ENCODE results near the gene PTPRN. TPM values are rescaled to one million over a fixed set of nuclear protein-coding genes. Genes with fewer than 3 reads are reported as not detected.

Gene PTPRN
- total and polyA plus RNA-seq, 8 donors, result 0.17 to 1.4 (median 0.79) TPM; not detected in 1

DNA sequence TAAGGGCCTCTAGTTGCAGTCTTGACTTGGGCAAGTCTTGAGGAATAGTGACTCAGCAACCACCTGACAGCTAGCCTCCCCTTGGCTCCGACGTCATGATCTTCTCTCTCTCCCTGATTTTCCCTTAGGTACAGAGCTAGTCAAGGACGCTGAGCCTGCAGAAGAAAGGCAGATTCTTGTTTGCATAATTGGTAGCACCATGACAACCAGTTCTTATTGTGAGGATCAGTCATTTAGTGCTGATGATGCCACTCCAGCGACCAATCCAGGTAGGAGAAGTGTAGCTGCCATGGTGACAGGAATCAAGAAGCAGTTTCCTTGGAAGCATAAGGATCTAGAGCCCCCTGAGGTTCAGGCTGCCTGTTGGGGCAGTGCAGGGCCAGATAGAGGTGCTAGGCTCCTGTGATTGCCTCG, 26.2 kb upstream of the PTPRN start:
- H3K27ac ChIP-seq, result no peak overlapping the region
- no peak for ATAC-seq
- no peak for DNase-seq
- H3K36me3 ChIP-seq, result no peaks in the 10 kb centered on the region
- intact Hi-C loops (cut with DNase I), result no loop called here
- peaks cover 20 to 74% of the 10 kb centered on the region in 2 donors for H3K27me3 ChIP-seq
- H3K4me3 ChIP-seq, result no peak overlapping the region
- H3K9me3 ChIP-seq, result no peaks in the 10 kb centered on the region
- H3K4me1 ChIP-seq, result no peaks in the 10 kb centered on the region
- TF ChIP-seq, protein P1, sequence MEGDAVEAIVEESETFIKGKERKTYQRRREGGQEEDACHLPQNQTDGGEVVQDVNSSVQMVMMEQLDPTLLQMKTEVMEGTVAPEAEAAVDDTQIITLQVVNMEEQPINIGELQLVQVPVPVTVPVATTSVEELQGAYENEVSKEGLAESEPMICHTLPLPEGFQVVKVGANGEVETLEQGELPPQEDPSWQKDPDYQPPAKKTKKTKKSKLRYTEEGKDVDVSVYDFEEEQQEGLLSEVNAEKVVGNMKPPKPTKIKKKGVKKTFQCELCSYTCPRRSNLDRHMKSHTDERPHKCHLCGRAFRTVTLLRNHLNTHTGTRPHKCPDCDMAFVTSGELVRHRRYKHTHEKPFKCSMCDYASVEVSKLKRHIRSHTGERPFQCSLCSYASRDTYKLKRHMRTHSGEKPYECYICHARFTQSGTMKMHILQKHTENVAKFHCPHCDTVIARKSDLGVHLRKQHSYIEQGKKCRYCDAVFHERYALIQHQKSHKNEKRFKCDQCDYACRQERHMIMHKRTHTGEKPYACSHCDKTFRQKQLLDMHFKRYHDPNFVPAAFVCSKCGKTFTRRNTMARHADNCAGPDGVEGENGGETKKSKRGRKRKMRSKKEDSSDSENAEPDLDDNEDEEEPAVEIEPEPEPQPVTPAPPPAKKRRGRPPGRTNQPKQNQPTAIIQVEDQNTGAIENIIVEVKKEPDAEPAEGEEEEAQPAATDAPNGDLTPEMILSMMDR (IDR thresholded peaks at IDR 0.05), result no peak

DNA sequence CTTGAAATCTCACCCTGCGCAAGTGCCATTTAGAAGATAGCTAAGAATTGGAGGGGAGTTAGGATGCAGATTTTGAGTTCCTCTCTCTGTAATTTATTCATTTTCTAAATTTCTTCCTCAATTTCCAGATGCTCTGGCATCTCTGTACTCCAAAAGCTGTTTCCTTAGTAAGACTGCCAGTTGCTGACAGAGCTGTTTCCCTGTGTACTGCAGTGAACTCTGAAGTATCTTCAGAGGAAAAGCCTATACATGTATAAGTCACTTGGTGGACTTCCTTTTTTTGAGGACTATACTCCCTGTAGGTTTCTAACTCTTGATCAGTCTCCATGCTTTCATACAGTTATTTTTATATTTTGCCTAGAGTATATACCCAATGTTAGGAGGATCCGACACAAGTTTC, 24.9 kb upstream of the PTPRN start:
- intact Hi-C loops (cut with DNase I), result no loop called here
- Histone ChIP-seq H3K27ac (no peak overlapping the region), H3K4me3 (no peak overlapping the region), H3K27me3 (peaks cover 20 to 79% of the 10 kb centered on the region in 2 donors), H3K9me3 (no peaks in the 10 kb centered on the region), H3K4me1 (no peaks in the 10 kb centered on the region), H3K36me3 (no peaks in the 10 kb centered on the region)
- no peak for DNase-seq
- ATAC-seq, result no peak
- TF ChIP-seq, protein P1 (IDR thresholded peaks at IDR 0.05), result no peak

DNA sequence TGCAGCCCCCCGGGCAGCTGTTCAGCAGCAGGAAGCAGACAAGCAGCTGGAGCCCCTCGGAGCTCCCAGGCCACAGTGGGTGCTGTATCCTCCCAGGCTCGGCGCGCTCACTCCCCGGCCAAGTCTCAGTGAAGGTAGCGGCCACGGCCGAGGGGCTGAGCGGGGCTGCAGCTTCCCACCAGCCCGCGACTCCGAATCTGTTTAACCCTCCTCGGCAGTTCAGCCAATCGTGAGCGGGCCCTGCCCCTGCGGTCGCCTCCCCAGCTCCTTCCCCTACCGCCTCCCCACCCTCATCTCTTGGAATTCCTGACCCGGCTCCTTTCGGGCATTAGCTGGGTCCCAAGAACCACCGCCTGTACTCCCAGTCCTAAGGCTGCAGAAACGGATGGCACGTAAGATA, 23.3 kb upstream of the PTPRN start, which contains the start of gene RESP18:
Gene RESP18, minus strand, starts transcription at position 203 of the 400 bp plus-strand sequence.
- TF ChIP-seq, protein P1 (IDR thresholded peaks at IDR 0.05), result no peak
- intact Hi-C loops (cut with DNase I), result no loop called here
- H3K27me3 ChIP-seq, result peaks cover 20 to 90% of the 10 kb centered on the region in 2 donors
- H3K4me1 ChIP-seq, result no peaks in the 10 kb centered on the region
- H3K36me3 ChIP-seq, result no peaks in the 10 kb centered on the region
- ATAC-seq (no peak), DNase-seq (peak in 1 of 4 donors; percentile 70)
- no peak within 1 kb of the TSS for H3K27ac ChIP-seq
- H3K9me3 ChIP-seq, result no peaks in the 10 kb centered on the region
- H3K4me3 ChIP-seq, result no peak within 1 kb of the TSS

DNA sequence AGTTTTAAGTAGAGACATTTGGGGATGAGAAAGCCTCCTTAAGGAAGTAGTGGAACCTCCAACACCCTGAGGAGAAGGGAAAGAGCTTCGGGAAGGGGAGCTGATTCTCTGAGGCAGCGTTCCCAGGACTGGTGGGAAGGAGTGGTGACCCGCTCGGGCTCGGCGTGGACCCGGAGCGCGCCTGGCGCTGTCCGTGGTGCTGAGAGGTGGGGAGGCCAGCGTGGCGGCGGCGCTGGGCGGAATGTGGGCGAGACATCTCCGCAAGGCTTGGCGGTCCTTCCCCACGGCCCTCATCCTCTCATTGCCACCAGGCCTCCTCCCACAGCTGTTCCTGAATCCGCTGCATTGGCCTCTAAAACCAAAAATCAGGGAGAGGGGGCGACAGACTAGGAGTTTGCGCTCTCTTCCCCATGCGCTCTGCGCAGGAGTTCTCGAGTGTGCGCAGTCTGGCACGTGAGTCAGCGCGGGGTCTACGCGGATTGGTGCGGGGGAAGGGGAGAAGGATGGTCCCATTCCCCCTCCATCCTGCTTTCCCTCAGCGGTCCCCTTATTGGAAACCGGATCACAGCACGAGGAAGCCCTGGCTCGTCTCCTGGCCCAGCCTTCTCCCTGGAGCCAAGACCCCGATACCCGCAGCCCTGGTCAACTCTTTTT, 22.5 kb upstream of the PTPRN start:
- peaks cover 20 to 83% of the 10 kb centered on the region in 2 donors for H3K27me3 ChIP-seq
- intact Hi-C loops (cut with DNase I), result no loop called here
- no peak overlapping the region for H3K4me3 ChIP-seq
- no peaks in the 10 kb centered on the region for H3K36me3 ChIP-seq
- DNase-seq (peak in 3 of 4 donors; percentile 51 to 83 (median 54)), ATAC-seq (peak; percentile 89)
- TF ChIP-seq, protein P1 (IDR thresholded peaks at IDR 0.05), result no peak
- no peaks in the 10 kb centered on the region for H3K4me1 ChIP-seq
- no peaks in the 10 kb centered on the region for H3K9me3 ChIP-seq
- H3K27ac ChIP-seq, result no peak overlapping the region

DNA sequence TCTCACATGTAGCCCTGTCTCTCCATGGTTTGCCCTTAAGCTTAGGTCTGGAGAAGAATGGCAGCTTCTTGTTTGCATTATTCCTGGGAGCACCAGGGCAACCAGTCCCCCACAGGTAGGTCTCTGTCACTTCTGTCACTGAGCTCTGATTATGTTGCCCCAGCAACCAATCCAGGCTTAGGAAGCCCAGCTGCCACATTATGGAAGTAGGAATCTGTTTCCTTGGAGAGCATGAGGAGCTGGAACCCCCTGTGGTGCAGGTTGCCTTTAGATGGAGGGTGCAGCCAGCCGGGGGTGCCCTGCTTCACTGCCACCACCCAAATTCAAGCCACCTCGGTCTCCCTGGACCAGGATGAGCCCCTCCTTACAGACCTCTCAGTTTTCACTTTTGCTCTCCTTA, 18.5 kb upstream of the PTPRN start:
- Histone ChIP-seq H3K9me3 (no peaks in the 10 kb centered on the region), H3K4me1 (no peaks in the 10 kb centered on the region), H3K27ac (no peak overlapping the region), H3K4me3 (no peak overlapping the region), H3K36me3 (no peaks in the 10 kb centered on the region), H3K27me3 (peaks cover 18 to 63% of the 10 kb centered on the region in 2 donors)
- no peak for DNase-seq
- ATAC-seq, result no peak
- TF ChIP-seq, protein P1 (IDR thresholded peaks at IDR 0.05), result no peak
- intact Hi-C loops (cut with DNase I), result no loop called here

All from left lung (tissue), 10 donors.